H9 (cell line): ENCODE results near the gene HIRA. TPM values are rescaled to one million over a fixed set of nuclear protein-coding genes. Genes with fewer than 3 reads are reported as not detected.

Experiments used
- DNase-seq: peaks from one replicate; pipeline ENCODE4 v3.0.0-alpha.2; 2017
- H2AFZ ChIP-seq: one replicate; pipeline ENCODE4 v1.6.1; 2013; ENCODE audit warnings: mild to moderate bottlenecking, low read length, control low read depth, moderate library complexity
- H2AK5ac ChIP-seq: 2 replicates; pipeline ENCODE4 v1.6.1; 2013; ENCODE audit warnings: low read length, control low read depth, mixed read lengths; ENCODE audit not compliant: insufficient read length
- H2BK120ac ChIP-seq: one replicate; pipeline ENCODE4 v1.6.1; 2013; ENCODE audit warnings: low read depth, mild to moderate bottlenecking, low read length, control low read depth, inconsistent platforms; ENCODE audit not compliant: poor library complexity, severe bottlenecking
- H2BK12ac ChIP-seq: 2 replicates; pipeline ENCODE4 v1.6.1; 2013; ENCODE audit warnings: low read length, control low read depth, mixed read lengths, low read depth; ENCODE audit not compliant: insufficient read length
- H2BK15ac ChIP-seq: 2 replicates; pipeline ENCODE4 v1.6.1; 2013; ENCODE audit warnings: low read depth, low read length, control low read depth
- H2BK20ac ChIP-seq: one replicate; pipeline ENCODE4 v1.6.1; 2013; ENCODE audit warnings: low read depth, mild to moderate bottlenecking, low read length, control low read depth, inconsistent platforms; ENCODE audit not compliant: poor library complexity, severe bottlenecking
- H2BK5ac ChIP-seq: 2 replicates; pipeline ENCODE4 v1.6.1; 2013; ENCODE audit warnings: low read length, control low read depth, mixed read lengths; ENCODE audit not compliant: insufficient read length
- H3K14ac ChIP-seq: 2 replicates; pipeline ENCODE4 v1.6.1; 2013; ENCODE audit warnings: low read length, control low read depth; ENCODE audit not compliant: insufficient read depth
- H3K18ac ChIP-seq: 2 replicates; pipeline ENCODE4 v1.6.1; 2013; ENCODE audit warnings: low read depth, mild to moderate bottlenecking, mixed read lengths, low read length, control low read depth; ENCODE audit not compliant: insufficient read length
- H3K23ac ChIP-seq: 2 replicates; pipeline ENCODE4 v1.6.1; 2013; ENCODE audit warnings: low read length, control low read depth, mixed read lengths, low read depth; ENCODE audit not compliant: insufficient read length
- H3K23me2 ChIP-seq: 2 replicates; pipeline ENCODE4 v1.6.1; 2013; ENCODE audit warnings: low read depth, mild to moderate bottlenecking, mixed read lengths, low read length, control low read depth; ENCODE audit not compliant: insufficient read length, poor library complexity, severe bottlenecking
- H3K27ac ChIP-seq: 2 replicates; pipeline ENCODE4 v1.5.1; 2013; ENCODE audit warnings: low read length, control low read depth, mixed read lengths, low read depth; ENCODE audit not compliant: insufficient read length
- H3K27me3 ChIP-seq: 2 replicates; pipeline ENCODE4 v1.6.1; 2013; ENCODE audit warnings: low read length, control low read depth, inconsistent platforms; ENCODE audit not compliant: insufficient read depth
- H3K4ac ChIP-seq: 2 replicates; pipeline ENCODE4 v1.6.1; 2013; ENCODE audit warnings: low read depth, mild to moderate bottlenecking, control low read depth, inconsistent platforms, low read length, moderate library complexity
- H3K4me1 ChIP-seq: 2 replicates; pipeline ENCODE4 v1.6.1; 2013; ENCODE audit warnings: low read length, control low read depth, inconsistent platforms; ENCODE audit not compliant: insufficient read depth
- H3K4me2 ChIP-seq: 2 replicates; pipeline ENCODE4 v1.6.1; 2013; ENCODE audit warnings: low read length, control low read depth, mixed read lengths; ENCODE audit not compliant: insufficient read length, insufficient read depth
- H3K56ac ChIP-seq: 2 replicates; pipeline ENCODE4 v1.6.1; 2013; ENCODE audit warnings: low read depth, mild to moderate bottlenecking, mixed read lengths, low read length, control low read depth; ENCODE audit not compliant: insufficient read length
- H3K79me1 ChIP-seq: 2 replicates; pipeline ENCODE4 v1.6.1; 2013; ENCODE audit warnings: low read depth, mild to moderate bottlenecking, moderate library complexity, low read length, control low read depth, inconsistent platforms; ENCODE audit not compliant: insufficient read depth, poor library complexity, severe bottlenecking
- H3K79me2 ChIP-seq: 2 replicates; pipeline ENCODE4 v1.6.1; 2013; ENCODE audit warnings: low read length, control low read depth, inconsistent platforms; ENCODE audit not compliant: insufficient read depth
- H3K9ac ChIP-seq: 2 replicates; pipeline ENCODE4 v1.6.1; 2013; ENCODE audit warnings: low read length, control low read depth, mixed read lengths; ENCODE audit not compliant: insufficient read length; ENCODE audit errors: extremely low read depth
- H3K9me3 ChIP-seq: one replicate; pipeline ENCODE4 v1.6.1; 2013; ENCODE audit warnings: low read depth, low read length, inconsistent platforms; ENCODE audit not compliant: control insufficient read depth
- H3T11ph ChIP-seq: one replicate; pipeline ENCODE4 v1.6.1; 2013; ENCODE audit warnings: mild to moderate bottlenecking, low read length, control low read depth, inconsistent platforms
- H4K20me1 ChIP-seq: one replicate; pipeline ENCODE4 v1.6.1; 2013; ENCODE audit not compliant: control insufficient read depth, insufficient read length, insufficient read depth
- H4K5ac ChIP-seq: 2 replicates; pipeline ENCODE4 v1.6.1; 2013; ENCODE audit warnings: low read depth, mild to moderate bottlenecking, mixed read lengths, low read length, control low read depth; ENCODE audit not compliant: insufficient read length
- H4K8ac ChIP-seq: replicated peaks from 2 replicates; pipeline ENCODE4 v1.6.1; 2013; ENCODE audit warnings: low read length, control low read depth, mixed read lengths, low read depth; ENCODE audit not compliant: insufficient read length
- H4K91ac ChIP-seq: 2 replicates; pipeline ENCODE4 v1.6.1; 2013; ENCODE audit warnings: low read depth, mild to moderate bottlenecking, moderate library complexity, mixed read lengths, low read length, control low read depth; ENCODE audit not compliant: insufficient read length
- H3K27ac Mint-ChIP-seq, 3 experiments: 2 replicates in 2 of 3; 3 replicates in 1 of 3; pipeline ENCODE4 v1.8.0; 2020 to 2021; ENCODE audit warnings: mixed read lengths in 3 of 3, mild to moderate bottlenecking in 1 of 3, moderate library complexity in 1 of 3
- H3K27me3 Mint-ChIP-seq: 2 replicates; pipeline ENCODE4 v1.8.0; 2021; ENCODE audit warnings: low read depth, mild to moderate bottlenecking, moderate library complexity, mixed read lengths
- H3K36me3 Mint-ChIP-seq, 3 experiments: 2 replicates in 2 of 3; 3 replicates in 1 of 3; pipeline ENCODE4 v1.8.0; 2020 to 2021; ENCODE audit warnings: low read depth in 3 of 3, mixed read lengths in 3 of 3; ENCODE audit not compliant: insufficient read depth in 1 of 3
- H3K4me1 Mint-ChIP-seq, 2 experiments: 2 replicates each; pipeline ENCODE4 v1.8.0; 2020; ENCODE audit warnings: mixed read lengths in 2 of 2
- H3K4me3 Mint-ChIP-seq, 2 experiments: 2 replicates in 1 of 2; 3 replicates in 1 of 2; pipeline ENCODE4 v1.8.0; 2020 to 2021; ENCODE audit warnings: mild to moderate bottlenecking in 2 of 2, mixed read lengths in 2 of 2, moderate library complexity in 1 of 2
- H3K9me3 Mint-ChIP-seq, 2 experiments: 2 replicates in 1 of 2; 3 replicates in 1 of 2; pipeline ENCODE4 v1.8.0; 2020; ENCODE audit warnings: mild to moderate bottlenecking in 2 of 2, mixed read lengths in 2 of 2, moderate library complexity in 1 of 2
- CTCF ChIP-seq: fragments of 200-600 bp; sonication (generic); conservative IDR thresholded peaks from 3 replicates; pipeline ENCODE4 v1.8.0; 2021; ENCODE audit warnings: antibody characterized with exemption, mild to moderate bottlenecking
- WGBS: extraction: QIAGEN DNeasy Blood & Tissue Kit; methylation state at CpG from one replicate; pipeline ENCODE4 v1.1.7; 2013; ENCODE audit warnings: missing lambda C conversion rate, low lambda C conversion rate, mixed read lengths; ENCODE audit not compliant: insufficient read length; ENCODE audit errors: extremely low coverage; 5-methylcytosine and 5-hydroxymethylcytosine counted together
- total RNA-seq: library from RNA; stranded (reverse); gene quantifications from 2 replicates; pipeline ENCODE4 v1.2.1, GENCODE V29; 2021

Gene HIRA
- total RNA-seq, 1 experiment from 2014 or later: 51.9 TPM

- Histone ChIP-seq H3K4me1 (no peaks in the 10 kb centered on the region), H4K5ac (no peak overlapping the region), H2AK5ac (no peak overlapping the region), H2BK12ac (no peak overlapping the region), H3K56ac (no peak overlapping the region), H3T11ph (no peak overlapping the region), H3K23me2 (no peaks in the 10 kb centered on the region), H2BK15ac (no peak overlapping the region), H3K27me3 (no peaks in the 10 kb centered on the region), H3K79me1 (no peaks in the 10 kb centered on the region), H3K23ac (no peak overlapping the region), H2AFZ (no peak overlapping the region), H3K79me2 (no peaks in the 10 kb centered on the region), H3K9ac (no peak overlapping the region), H2BK120ac (no peak overlapping the region), H3K4me2 (no peak overlapping the region), H4K91ac (no peak overlapping the region), H4K8ac (no peak overlapping the region), H2BK20ac (no peak overlapping the region), H3K27ac (no peak overlapping the region), H2BK5ac (no peak overlapping the region), H3K9me3 (no peaks in the 10 kb centered on the region), H3K4ac (no peak overlapping the region), H3K14ac (no peak overlapping the region), H4K20me1 (no peaks in the 10 kb centered on the region), H3K18ac (no peak overlapping the region)
- Mint-ChIP-seq H3K36me3 (peaks cover 35 to 86% (median 60%) of the 10 kb centered on the region in 3 experiments), H3K9me3 (no peaks in the 10 kb centered on the region), H3K27me3 (no peaks in the 10 kb centered on the region), H3K4me1 (peaks cover 2 to 12% of the 10 kb centered on the region in 2 experiments; a peak in 2 of 4 replicates), H3K4me3 (no peak overlapping the region), H3K27ac (peak overlapping the region in 1 of 3 experiments; percentile 24; a peak in 2 of 7 replicates)
- WGBS: no CpG with 5 or more reads among the region's 6 CpGs
- DNase-seq: no peak
- no peak for TF ChIP-seq CTCF
These were observed 22.6 kb upstream of the HIRA start for GRCh38 chr22:19454156-19454555.
